Measurements from ENCODE around the gene UNC13A.

Gene UNC13A

GRCh38 chr19:17687857-17688784, at the start of gene UNC13A:
TSS of gene UNC13A (minus strand) at chr19:17688354. CDS start at chr19:17688199, 155 bp downstream.
- peak in 1 of 2 experiments; percentile 78 for DNase-seq

GRCh38 chr19:17737690-17738153, 49.6 kb upstream of the UNC13A start:
- DNase-seq, result no peak

GRCh38 chr19:17735410-17735809, 47.3 kb upstream of the UNC13A start:
- no peak for DNase-seq

- DNase-seq, result no peak
Measured at GRCh38 chr19:17734146-17734545, 46.0 kb upstream of the UNC13A start.

GRCh38 chr19:17733127-17733526, 45.0 kb upstream of the UNC13A start:
- no peak for DNase-seq

- DNase-seq, result no peak
Measured at GRCh38 chr19:17727843-17728242, 39.7 kb upstream of the UNC13A start.

GRCh38 chr19:17726964-17727773, 39.0 kb upstream of the UNC13A start:
- no peak for DNase-seq

- DNase-seq, result no peak
Measured at GRCh38 chr19:17726136-17726741, 38.1 kb upstream of the UNC13A start.

- DNase-seq, result no peak
Measured at GRCh38 chr19:17725422-17726078, 37.4 kb upstream of the UNC13A start.

GRCh38 chr19:17724655-17725054, 36.5 kb upstream of the UNC13A start:
- no peak for DNase-seq

- no peak for DNase-seq
Measured at GRCh38 chr19:17722655-17723240, 34.6 kb upstream of the UNC13A start.

GRCh38 chr19:17721821-17722220, 33.7 kb upstream of the UNC13A start:
- DNase-seq, result no peak

GRCh38 chr19:17721111-17721628, 33.0 kb upstream of the UNC13A start:
- no peak for DNase-seq

- DNase-seq, result no peak
Measured at GRCh38 chr19:17720440-17720839, 32.3 kb upstream of the UNC13A start.

- DNase-seq, result no peak
Measured at GRCh38 chr19:17719730-17720400, 31.7 kb upstream of the UNC13A start.

- peak; percentile 20 to 72 for DNase-seq
Measured at GRCh38 chr19:17718947-17719711, 31.0 kb upstream of the UNC13A start, which contains the start of gene MAP1S. TSS of gene MAP1S (plus strand) at chr19:17719480. CDS start at chr19:17719503, 23 bp downstream.

- DNase-seq, result no peak
Measured at GRCh38 chr19:17718550-17718946, 30.4 kb upstream of the UNC13A start.

- DNase-seq, result no peak
Measured at GRCh38 chr19:17716309-17716929, 28.3 kb upstream of the UNC13A start.

GRCh38 chr19:17711851-17712250, 23.7 kb upstream of the UNC13A start:
- no peak for DNase-seq

- DNase-seq, result no peak
Measured at GRCh38 chr19:17706750-17707181, 18.6 kb upstream of the UNC13A start.
